GM20000 (cell line): ENCODE measurements around the gene TTC7B.

Source experiments
- DNase-seq: peaks from one replicate; pipeline ENCODE4 v3.0.0; 2012; ENCODE audit warnings: low spot score
- CTCF ChIP-seq: IDR thresholded peaks from 2 replicates; pipeline ENCODE4 v1.5.1; 2012; ENCODE audit warnings: mild to moderate bottlenecking, control low read depth; ENCODE audit errors: extremely low read depth, missing control alignments

The TTC7B gene

DNA sequence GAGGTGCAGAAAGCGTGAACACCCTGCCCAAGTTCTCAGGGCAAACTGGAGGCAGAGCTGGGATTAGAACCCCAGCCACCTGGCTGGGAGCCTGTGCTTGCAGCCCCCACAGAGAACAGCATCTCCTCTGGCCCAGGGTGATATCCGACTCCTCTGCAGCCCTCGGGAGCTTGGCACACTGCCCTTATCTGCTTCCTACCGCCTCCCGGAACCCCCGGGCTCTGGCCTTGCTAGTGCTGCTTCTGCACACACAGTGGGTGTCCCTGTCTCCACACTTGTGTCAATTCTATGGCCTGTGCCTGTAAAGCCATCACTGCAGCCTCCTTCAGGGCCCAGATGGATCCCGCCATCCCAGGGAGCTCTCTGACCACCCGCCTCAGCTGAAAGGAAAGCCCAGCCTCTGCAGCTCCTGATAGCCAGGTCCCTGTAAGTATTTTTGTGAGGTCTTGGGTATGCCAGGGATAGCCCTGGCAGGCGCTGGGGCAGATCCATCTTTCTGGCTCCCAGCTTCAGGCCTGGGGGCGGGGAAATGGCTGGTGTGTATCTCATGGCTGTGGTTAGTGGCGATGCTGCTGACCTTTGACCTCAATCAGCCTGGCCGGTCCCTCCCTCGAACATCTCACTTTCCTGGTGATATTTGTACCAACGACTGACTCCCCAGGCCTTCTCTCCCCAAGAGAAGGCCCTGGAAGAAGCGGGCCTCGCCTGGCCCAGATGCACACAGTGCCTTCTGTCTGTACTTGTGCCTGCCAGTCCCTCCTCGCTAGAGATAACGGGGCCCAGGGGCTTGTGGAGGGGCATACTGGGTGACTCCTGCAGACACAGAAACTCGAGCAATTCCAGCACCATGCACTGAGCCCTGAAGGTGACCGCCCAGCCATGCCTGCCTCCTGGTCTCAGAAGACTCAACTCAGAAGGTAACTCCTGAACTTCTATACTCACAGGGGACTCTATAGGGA, 235.6 kb downstream of the TTC7B start:
- no peak for DNase-seq
- no peak for TF ChIP-seq CTCF

DNA sequence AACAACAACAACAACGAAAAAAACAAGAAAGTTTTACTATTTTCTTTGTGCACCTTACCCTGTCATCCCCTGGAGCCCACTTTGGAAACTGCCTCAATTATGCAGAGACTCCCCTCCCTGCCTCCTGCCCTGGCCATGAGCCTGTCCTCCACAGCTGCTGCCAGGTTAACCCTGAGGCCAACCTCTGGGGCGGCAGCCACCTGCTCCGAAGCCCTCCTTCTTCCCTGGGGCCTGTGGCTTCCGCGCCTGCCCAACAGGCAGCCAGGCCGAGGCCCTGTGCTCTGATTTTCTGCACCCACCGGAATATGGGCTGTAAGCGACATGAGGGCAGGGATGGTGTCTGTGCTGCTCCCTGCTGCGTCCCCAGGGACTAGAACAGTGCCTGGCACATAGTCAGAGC, 236.4 kb downstream of the TTC7B start:
- TF ChIP-seq CTCF = no peak
- no peak for DNase-seq

DNA sequence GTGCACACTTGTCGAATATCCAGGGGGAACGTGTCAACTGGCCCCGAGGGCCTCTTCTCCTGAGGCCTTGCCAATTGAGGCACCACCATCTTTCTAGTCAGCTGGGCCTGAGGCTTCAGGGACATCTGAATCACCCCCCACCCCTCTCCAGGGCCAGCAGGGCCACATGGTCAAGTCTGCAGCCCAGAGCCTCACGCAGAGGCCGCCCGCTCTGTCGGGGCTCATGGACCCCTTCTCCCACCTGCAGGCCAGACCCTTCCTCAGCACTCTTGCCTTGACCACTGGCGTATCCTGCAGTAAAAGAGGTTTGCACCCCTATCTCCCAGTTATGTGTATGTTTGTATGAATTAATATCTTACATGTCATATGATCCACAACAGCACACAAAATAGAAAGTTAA, 237.1 kb downstream of the TTC7B start:
- no peak for TF ChIP-seq CTCF
- DNase-seq = no peak

- no peak for DNase-seq
- TF ChIP-seq CTCF = no peak
Observed at GRCh38 chr14:90578283-90578985, 237.8 kb downstream of the TTC7B start.

DNA sequence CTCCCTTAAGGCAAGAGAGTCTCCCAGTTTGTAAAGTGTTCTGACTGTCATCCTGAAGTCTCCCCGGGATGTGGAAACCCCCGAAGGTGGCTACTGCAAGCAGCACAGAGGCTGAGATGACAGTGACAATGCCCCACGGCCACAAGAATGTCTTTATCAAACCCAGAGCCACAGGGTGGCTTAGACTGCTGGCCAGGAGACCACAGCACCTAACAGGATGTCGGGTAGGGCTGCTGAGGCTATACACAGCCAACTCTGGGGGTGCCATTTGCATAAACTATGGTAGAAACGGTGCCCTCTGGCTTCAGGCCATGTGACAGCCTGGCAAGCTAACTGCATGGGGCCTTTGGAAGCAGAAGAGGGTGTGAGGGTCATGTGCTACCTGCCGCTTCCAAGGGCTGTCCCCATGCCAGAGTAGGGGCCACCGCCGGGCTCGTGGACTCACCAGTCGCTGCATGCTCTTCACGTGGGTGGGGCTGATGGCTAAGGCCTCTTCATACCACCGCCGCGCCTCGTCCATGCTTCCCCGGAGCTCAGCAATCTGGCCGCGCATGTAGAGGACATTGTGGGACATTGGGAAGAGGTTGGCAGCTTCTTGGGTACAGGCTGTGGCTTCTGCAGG, 238.5 kb downstream of the TTC7B start:
- TF ChIP-seq CTCF = no peak
- no peak for DNase-seq

DNA sequence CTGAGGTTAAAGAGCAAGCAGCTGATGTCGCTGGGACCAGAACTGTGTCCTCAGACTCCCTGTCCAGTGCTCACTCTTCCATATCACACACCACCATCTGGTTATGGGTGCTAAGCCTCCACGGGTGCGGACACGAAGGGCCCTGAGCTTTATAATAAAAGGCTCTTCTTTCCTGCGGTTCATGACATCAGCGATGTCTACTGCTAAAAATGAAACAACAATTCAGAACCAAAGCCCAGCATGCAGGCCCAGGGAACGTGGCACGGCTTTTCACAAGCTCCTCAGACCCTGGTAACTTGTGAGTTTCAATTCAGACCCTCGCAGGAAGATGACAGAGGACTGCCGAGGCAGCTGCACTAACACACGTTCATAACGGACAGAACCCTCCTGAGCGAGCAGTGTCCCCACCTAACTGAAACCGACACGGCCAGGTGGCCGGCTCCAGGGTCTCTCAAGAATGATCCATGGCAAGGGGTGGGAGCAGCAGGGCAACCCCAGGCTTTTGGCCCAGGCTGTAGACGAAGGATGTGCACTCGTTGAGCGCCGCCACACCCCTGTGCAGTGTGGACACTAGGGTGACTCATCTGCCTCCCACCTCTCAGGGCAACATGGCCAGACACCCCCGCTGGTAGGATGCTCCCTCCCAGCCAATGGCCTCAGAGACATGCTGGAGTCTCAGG, 239.1 kb downstream of the TTC7B start:
- no peak for TF ChIP-seq CTCF
- DNase-seq = no peak
